HG03469 (cell line): ENCODE measurements around the gene FNBP1L.

ENCODE experiments used
- ATAC-seq: cut with Tn5 transposase; IDR thresholded peaks from one replicate; pipeline ENCODE4 v1.9.1; 2021; ENCODE audit warnings: mild to moderate bottlenecking, moderate library complexity, moderate number of reproducible peaks; ENCODE audit not compliant: unreplicated experiment

FNBP1L gene

DNA sequence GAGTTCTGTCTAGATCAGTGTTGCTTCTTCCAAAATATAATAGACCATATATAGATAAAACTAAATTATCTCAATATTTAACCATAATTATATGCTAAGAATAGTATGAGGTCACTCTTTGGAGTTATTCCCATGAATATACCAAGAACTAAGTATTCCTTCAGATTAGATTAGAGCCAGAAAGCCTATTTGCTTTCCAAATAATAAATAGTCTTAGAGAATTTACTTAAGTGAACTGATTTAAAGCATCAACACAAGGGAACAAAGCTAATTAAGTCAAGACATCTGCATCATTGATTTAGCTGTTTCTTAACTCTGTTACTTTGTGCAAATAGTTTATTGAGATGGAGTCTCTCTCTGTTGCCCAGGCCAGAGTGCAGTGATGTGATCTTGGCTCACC is 35.7 kb downstream of the FNBP1L start:
- ATAC-seq: no peak

DNA sequence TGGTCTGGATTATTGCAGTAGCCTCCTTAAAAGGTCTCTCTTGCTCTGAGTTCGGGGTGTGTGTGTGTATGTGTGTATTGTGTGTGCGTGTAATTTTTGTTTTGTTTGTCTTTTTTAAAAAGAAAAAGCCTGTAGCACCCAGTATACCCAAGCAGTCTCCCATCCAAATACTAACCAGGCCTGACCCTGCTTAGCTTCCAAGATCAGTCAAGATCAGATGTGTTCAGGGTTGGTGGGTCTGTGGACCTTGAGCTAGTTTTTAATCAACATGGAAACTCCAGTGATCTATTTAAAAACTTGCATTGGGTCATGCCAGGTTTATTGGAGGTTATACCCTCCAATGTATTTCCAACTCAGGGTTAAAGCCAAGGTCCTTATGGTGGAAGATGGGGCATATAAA is 40.3 kb downstream of the FNBP1L start:
- no peak for ATAC-seq

DNA sequence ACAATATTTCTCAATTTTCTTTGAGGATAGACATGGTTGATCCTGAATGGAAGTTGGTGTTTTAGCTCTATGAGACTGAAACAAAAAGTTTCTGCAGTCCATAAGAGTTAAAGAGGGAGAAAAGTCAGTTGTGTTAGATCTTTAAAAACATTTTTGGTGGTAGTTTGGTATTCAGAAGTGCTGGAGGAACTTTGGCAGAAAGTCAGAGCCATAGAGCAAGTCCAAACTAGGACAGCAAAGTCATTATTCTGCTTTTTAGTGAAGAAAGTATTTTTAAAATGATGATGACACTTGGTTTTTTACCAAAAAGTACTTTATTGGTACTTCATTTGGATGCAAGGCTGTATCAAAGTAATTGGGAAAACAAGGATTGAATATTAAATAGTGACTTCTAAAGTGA is 41.8 kb downstream of the FNBP1L start:
- ATAC-seq: no peak

- no peak for ATAC-seq
These were observed 42.4 kb downstream of the FNBP1L start for GRCh38 chr1:93490357-93490756.

DNA sequence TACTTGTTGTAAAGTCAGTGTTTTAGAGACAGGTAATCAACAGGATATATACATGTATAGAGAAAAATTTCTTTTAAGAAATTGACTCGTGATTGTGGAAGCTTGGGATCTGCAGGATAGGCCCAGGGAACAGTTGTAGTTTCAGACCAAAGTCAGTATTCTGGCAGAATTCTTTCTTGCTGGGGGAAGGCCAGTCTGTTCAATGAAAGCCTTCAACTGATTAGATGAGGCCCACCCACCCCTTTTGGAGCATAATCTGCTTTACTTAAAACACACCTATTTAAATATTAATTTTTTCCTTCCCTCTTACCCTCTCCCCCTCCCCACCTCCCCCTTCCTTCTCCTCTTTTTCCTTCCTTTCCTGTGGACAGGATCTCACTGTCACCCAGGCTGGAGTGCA is 48.0 kb downstream of the FNBP1L start:
- ATAC-seq: no peak

DNA sequence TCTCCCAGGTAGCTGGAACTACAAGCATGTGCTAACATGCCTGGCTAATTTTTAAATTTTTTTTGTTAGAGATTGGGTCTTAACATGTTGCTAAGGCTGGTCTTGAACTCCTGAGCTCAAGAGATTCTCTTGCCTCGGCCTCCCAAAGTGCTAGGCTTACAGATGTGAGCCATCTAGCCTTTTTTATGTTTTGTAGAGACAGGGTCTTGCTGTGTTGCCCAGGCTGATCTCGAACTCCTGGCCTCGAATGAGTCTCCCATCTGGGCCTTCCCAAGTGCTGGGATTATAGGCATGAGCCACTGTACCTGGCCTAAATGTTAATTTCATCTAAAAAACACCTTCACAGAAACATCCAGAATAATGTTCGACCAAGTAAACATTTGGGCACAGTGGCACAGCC is 48.6 kb downstream of the FNBP1L start:
- ATAC-seq: no peak

DNA sequence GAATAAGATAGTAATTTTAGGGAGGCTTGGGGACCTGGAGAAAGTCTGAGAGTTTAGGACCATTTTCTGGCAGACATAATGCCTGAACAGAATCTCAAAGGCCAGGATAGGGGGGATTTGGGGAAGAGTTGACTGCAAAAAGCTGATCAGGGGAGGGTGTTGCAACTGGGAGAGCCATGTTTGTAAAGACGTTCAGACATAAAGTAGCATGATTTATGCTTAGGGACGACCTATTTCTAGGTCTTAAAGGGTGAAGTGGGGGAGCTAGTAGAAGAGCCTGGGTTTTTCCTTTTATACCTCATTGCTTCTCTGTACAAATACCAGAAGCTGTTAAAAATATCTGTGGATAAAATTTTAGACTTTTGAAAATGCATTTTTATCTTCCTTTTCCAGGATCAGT is 51.2 kb downstream of the FNBP1L start:
- no peak for ATAC-seq

DNA sequence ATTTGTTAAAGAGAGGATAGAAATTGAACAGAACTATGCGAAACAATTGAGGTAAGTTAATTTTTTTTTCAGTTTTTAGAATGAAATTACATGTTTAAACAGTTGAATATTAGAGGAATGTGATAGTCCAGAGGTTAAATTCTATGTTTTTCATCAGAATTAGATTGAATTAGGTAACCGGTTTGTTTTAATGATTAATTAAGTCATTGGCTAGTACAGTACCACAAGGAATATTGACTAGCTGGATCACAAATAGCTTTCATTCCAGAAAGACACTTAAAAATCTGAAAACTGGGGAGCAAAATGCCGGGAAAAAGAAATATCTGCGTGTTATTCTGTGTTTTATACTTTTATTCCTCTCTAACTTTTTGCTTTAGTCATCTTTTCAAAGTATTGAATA is 51.6 kb downstream of the FNBP1L start:
- ATAC-seq: no peak

DNA sequence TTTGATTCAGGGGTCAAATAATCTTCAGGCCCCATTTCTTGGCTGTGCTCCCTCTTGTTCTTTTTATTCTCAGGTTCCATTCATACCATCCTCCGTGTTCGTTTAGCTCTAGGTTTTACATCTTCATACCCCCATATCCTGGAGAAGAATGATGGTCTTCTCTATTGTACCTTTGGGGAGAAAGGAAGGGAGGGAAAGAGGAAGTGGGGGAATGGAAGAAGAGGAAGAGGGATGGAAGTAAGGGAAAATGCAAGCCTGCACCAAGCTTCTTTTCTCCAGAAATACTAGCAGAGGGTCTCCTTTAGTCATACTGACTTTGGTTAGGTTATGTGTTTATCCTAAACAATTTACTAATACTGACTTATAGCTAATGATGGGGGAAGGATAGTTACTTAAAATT is 52.4 kb downstream of the FNBP1L start:
- no peak for ATAC-seq

DNA sequence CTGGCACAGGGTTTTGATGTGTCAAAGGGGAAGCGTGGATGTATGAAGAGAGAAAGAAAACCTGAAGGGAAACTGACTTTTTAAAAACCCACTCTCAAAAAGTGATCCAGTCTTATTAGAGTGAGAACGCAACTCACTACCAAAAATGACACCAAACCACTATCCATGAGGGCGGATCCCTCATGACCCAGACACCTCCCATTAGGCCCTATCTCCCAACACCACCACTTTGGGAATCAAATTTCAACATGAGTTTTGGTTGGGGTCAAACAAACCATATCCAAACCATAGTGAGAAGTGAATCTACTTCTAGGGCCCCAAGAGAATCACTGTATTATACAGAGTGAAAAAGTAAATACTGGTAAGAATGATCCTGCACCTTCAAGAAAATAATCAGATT is 53.5 kb downstream of the FNBP1L start:
- ATAC-seq: no peak

DNA sequence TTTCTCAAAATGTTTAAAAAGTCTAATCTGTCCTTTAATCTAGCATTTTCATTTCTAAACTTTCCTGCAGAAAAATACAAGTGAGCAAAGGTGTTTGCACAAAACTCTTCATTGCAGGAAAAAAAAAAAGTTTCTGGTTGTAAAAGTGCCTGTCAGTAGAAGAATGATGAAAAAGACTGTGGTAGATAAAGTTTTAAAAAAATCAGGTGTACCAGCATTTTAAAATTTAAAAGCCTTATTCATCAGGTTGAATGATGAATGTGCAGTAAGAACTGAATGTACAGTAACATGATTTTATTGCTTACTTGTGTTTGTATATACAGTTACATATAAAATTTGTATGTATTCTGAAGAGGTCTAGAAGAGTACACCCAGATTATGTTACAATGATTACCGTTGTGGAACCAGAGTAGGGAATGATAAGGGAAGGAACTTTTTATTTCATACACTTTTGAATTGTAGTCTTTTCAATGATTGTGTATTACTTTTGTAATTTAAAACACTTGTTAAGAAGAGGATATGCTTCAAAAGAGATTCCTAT is 54.0 kb downstream of the FNBP1L start:
- ATAC-seq: no peak

DNA sequence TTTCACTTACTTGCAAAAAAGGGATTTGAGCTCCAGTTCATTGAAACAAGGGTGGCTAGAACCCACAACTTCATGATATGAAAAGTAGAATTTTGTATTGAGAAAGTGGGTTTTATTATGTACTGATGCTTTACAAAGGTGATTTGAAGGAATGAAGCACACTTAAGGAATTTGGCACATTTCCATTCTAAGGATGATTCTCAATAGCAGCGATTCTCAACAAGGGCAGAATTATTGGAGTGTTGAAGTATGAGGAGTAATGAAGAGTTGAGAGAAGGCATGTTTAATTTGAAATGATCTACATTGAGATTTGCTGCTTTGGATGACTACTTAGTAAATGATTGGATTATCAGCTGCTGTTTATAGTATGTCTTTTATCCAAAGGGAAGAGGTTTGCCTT is 54.7 kb downstream of the FNBP1L start:
- no peak for ATAC-seq

DNA sequence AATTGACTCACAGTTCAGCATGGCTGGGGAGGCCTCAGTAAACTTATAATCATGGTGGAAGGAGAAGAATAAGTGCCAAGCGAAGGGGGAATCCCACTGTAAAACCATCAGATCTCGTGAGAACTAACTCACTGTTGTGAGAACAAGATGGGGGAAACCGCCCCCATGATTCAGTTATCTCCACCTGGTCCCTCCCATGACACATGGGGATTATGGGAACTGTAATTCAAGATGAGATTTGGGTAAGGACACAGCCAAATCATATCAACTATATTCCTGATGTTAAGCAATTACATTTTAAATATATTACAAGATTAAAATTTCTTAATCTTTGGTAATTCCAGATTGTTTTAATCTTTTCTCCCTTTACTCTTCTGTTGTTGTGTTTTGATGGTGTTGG is 55.2 kb downstream of the FNBP1L start:
- ATAC-seq: no peak

GRCh38 chr1:93503816-93504215 is 55.9 kb downstream of the FNBP1L start:
- no peak for ATAC-seq

DNA sequence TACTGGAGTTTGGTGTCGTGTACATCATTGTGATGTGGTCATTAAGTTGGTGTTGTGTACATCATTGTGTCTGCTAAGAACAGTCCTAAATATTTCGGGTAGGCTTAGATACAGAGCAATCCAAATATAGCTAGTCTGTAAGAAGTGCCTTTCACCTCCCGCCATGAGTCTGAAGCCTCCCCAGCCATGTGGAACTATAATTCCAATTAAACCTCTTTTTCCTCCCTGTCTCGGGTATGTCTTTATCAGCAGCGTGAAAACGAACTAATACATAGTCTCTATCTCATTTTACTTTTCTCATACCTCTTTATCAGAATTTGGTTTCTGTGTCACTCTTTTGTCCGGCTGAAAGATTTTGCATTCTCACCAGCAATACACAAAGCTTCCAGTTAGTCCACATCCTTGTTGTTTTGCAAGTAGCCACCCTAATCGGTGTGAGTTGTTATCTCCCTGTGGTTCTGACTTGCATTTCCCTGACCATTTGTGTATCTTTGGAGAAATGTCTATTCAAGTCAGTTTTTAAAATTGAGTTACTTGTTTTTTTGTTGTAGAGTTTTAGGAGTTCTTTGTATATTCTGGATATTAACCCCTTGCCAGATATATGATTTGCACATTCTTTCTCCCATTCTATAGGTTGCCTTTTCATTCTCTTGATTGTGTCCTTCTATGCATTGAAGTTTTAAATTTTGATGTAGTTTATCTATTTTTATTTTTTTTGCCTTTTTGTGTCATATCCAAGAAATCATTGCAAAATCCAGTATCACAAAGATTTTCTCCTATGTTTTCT is 56.5 kb downstream of the FNBP1L start:
- no peak for ATAC-seq

- ATAC-seq: no peak
These were observed 58.2 kb downstream of the FNBP1L start for GRCh38 chr1:93506126-93506525.

DNA sequence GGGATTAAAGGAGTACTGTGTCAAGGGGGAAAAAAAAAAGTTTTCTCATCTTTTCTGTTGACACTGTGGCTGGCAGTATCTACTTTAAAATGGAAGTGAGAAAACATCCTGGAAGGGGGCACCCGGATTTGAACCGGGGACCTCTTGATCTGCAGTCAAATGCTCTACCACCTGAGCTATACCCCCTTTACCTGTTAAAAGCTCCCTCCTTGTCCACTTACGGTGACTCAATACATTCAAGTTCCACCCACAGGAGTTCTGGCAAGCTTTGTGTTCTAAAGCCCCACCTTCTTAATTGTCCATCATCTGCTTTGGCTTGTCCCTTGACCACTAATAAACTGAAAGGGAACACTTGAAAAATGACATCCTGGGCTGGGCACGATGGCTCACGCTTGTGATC is 68.2 kb downstream of the FNBP1L start:
- ATAC-seq: no peak

GRCh38 chr1:93518516-93518915 is 70.6 kb downstream of the FNBP1L start:
- ATAC-seq: no peak

- no peak for ATAC-seq
These were observed 71.4 kb downstream of the FNBP1L start for GRCh38 chr1:93519199-93519829.

GRCh38 chr1:93521618-93522017 is 73.7 kb downstream of the FNBP1L start:
- no peak for ATAC-seq

- no peak for ATAC-seq
These were observed 74.8 kb downstream of the FNBP1L start for GRCh38 chr1:93522721-93523120.

GRCh38 chr1:93525431-93525830 is 77.5 kb downstream of the FNBP1L start:
- ATAC-seq: no peak
